Measurements from ENCODE around the gene PPARD. TPM values are rescaled to one million over a fixed set of nuclear protein-coding genes. Genes with fewer than 3 reads are reported as not detected.

PPARD gene
- polyA plus RNA-seq, 1 donor from 2014 or later, result 1.3 TPM

- Histone ChIP-seq H4K20me1 (ENCODE audit: insufficient read depth) (no peaks in the 10 kb centered on the region), H3K9me2 (ENCODE audit: insufficient read depth, low read length) (no peaks in the 10 kb centered on the region), H3K27me3 (ENCODE audit: insufficient read depth, low read depth, low read length) (no peaks in the 10 kb centered on the region), H2AFZ (ENCODE audit: low read depth, low read length) (no peak overlapping the region), H3K4me2 (ENCODE audit: low read length) (no peak overlapping the region), H3K79me2 (replicated peaks; ENCODE audit: insufficient read depth, low read length) (no peaks in the 10 kb centered on the region), H3K36me3 (ENCODE audit: insufficient read depth, low read length) (no peaks in the 10 kb centered on the region), H3K9ac (ENCODE audit: low read length) (no peak overlapping the region), H3K27ac (ENCODE audit: low read length) (no peak overlapping the region), H3K4me3 (ENCODE audit: low read length) (no peak overlapping the region), H3F3A (ENCODE audit: insufficient read depth, low read length, poor library complexity, severe bottlenecking) (no peaks in the 10 kb centered on the region), H3K9me3 (ENCODE audit: low read length) (no peaks in the 10 kb centered on the region)
- TF ChIP-seq RAD21 (conservative IDR thresholded peaks at IDR 0.05), result no peak
- TF ChIP-seq SMC3 (conservative IDR thresholded peaks at IDR 0.05; ENCODE audit: poor library complexity), result no peak
- TF ChIP-seq TAF1 (IDR thresholded peaks at IDR 0.05; ENCODE audit: low read depth), result no peak
- no peak for TF ChIP-seq EP300 (conservative IDR thresholded peaks at IDR 0.05; ENCODE audit: poor library complexity, severe bottlenecking)
- no peak for TF ChIP-seq EZH2 (IDR thresholded peaks at IDR 0.05; ENCODE audit: borderline replicate concordance, insufficient read depth, low read length, poor library complexity, severe bottlenecking)
- no peak for TF ChIP-seq MXI1 (conservative IDR thresholded peaks at IDR 0.05; ENCODE audit: poor library complexity, severe bottlenecking)
- TF ChIP-seq, protein P1, sequence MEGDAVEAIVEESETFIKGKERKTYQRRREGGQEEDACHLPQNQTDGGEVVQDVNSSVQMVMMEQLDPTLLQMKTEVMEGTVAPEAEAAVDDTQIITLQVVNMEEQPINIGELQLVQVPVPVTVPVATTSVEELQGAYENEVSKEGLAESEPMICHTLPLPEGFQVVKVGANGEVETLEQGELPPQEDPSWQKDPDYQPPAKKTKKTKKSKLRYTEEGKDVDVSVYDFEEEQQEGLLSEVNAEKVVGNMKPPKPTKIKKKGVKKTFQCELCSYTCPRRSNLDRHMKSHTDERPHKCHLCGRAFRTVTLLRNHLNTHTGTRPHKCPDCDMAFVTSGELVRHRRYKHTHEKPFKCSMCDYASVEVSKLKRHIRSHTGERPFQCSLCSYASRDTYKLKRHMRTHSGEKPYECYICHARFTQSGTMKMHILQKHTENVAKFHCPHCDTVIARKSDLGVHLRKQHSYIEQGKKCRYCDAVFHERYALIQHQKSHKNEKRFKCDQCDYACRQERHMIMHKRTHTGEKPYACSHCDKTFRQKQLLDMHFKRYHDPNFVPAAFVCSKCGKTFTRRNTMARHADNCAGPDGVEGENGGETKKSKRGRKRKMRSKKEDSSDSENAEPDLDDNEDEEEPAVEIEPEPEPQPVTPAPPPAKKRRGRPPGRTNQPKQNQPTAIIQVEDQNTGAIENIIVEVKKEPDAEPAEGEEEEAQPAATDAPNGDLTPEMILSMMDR (IDR thresholded peaks at IDR 0.05; ENCODE audit: poor library complexity, severe bottlenecking), result no peak
Observed at GRCh38 chr6:35457907-35458306, 115.5 kb downstream of the PPARD start.

DNA sequence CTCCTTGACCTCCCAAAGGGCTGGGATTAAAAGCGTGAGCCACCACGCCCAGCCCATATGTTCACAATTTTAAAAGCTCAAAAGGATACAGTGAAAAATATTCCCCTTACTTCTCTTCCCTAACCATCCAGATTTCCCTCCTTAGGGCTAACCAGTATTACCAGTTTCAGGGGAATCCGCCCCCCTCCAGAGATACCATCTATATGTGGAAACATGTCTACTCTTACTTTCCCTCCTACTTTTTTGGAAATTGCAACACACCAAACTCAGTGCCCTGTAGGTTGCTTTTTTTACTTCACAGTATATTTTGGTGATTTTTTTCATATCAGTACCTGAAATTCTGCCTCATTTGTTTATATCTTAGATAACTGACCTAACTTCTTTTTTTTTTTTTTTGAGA lies 118.9 kb downstream of the PPARD start:
- Histone ChIP-seq H3F3A (ENCODE audit: insufficient read depth, low read length, poor library complexity, severe bottlenecking) (no peaks in the 10 kb centered on the region), H3K9me2 (ENCODE audit: insufficient read depth, low read length) (no peaks in the 10 kb centered on the region), H3K27ac (ENCODE audit: low read length) (no peak overlapping the region), H3K36me3 (ENCODE audit: insufficient read depth, low read length) (no peaks in the 10 kb centered on the region), H3K4me2 (ENCODE audit: low read length) (no peak overlapping the region), H2AFZ (ENCODE audit: low read depth, low read length) (no peak overlapping the region), H3K9ac (ENCODE audit: low read length) (no peak overlapping the region), H3K4me3 (ENCODE audit: low read length) (no peak overlapping the region), H4K20me1 (ENCODE audit: insufficient read depth) (no peaks in the 10 kb centered on the region), H3K9me3 (ENCODE audit: low read length) (no peaks in the 10 kb centered on the region), H3K27me3 (ENCODE audit: insufficient read depth, low read depth, low read length) (no peaks in the 10 kb centered on the region), H3K79me2 (replicated peaks; ENCODE audit: insufficient read depth, low read length) (no peaks in the 10 kb centered on the region)
- no peak for TF ChIP-seq TAF1 (IDR thresholded peaks at IDR 0.05; ENCODE audit: low read depth)
- TF ChIP-seq EZH2 (IDR thresholded peaks at IDR 0.05; ENCODE audit: borderline replicate concordance, insufficient read depth, low read length, poor library complexity, severe bottlenecking), result no peak
- no peak for TF ChIP-seq RAD21 (conservative IDR thresholded peaks at IDR 0.05)
- TF ChIP-seq, protein P1 (IDR thresholded peaks at IDR 0.05; ENCODE audit: poor library complexity, severe bottlenecking), result no peak
- no peak for TF ChIP-seq EP300 (conservative IDR thresholded peaks at IDR 0.05; ENCODE audit: poor library complexity, severe bottlenecking)
- TF ChIP-seq, protein P2, sequence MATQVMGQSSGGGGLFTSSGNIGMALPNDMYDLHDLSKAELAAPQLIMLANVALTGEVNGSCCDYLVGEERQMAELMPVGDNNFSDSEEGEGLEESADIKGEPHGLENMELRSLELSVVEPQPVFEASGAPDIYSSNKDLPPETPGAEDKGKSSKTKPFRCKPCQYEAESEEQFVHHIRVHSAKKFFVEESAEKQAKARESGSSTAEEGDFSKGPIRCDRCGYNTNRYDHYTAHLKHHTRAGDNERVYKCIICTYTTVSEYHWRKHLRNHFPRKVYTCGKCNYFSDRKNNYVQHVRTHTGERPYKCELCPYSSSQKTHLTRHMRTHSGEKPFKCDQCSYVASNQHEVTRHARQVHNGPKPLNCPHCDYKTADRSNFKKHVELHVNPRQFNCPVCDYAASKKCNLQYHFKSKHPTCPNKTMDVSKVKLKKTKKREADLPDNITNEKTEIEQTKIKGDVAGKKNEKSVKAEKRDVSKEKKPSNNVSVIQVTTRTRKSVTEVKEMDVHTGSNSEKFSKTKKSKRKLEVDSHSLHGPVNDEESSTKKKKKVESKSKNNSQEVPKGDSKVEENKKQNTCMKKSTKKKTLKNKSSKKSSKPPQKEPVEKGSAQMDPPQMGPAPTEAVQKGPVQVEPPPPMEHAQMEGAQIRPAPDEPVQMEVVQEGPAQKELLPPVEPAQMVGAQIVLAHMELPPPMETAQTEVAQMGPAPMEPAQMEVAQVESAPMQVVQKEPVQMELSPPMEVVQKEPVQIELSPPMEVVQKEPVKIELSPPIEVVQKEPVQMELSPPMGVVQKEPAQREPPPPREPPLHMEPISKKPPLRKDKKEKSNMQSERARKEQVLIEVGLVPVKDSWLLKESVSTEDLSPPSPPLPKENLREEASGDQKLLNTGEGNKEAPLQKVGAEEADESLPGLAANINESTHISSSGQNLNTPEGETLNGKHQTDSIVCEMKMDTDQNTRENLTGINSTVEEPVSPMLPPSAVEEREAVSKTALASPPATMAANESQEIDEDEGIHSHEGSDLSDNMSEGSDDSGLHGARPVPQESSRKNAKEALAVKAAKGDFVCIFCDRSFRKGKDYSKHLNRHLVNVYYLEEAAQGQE (IDR thresholded peaks at IDR 0.05; ENCODE audit: borderline replicate concordance), result no peak
- no peak for TF ChIP-seq POLR2AphosphoS5 (IDR thresholded peaks at IDR 0.05)
- no peak for TF ChIP-seq SMC3 (conservative IDR thresholded peaks at IDR 0.05; ENCODE audit: poor library complexity)
- no peak for TF ChIP-seq MXI1 (conservative IDR thresholded peaks at IDR 0.05; ENCODE audit: poor library complexity, severe bottlenecking)

All from neural cell (in vitro differentiated cells).